Measurements from ENCODE around the gene SCG5.

Gene SCG5

DNA sequence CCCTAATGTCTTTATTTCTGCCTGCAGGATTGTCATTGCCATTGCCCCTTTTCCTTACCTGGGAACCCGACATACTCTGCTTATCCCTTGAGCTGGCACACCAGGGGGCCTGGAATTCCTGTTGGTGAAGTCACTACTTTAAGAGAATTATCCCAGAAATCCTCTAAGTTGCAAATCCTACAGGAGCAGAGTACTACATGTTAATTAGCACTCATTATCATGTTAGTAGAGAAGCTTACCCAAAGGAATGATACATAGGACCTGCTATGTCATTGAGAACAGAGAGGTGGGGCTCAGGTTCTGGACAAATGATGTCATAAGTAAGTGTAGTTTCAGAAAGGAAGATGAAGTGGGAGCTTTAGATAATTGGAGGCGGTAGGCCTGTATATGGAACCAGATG lies 27.4 kb downstream of the SCG5 start:
- TF ChIP-seq, protein P1, sequence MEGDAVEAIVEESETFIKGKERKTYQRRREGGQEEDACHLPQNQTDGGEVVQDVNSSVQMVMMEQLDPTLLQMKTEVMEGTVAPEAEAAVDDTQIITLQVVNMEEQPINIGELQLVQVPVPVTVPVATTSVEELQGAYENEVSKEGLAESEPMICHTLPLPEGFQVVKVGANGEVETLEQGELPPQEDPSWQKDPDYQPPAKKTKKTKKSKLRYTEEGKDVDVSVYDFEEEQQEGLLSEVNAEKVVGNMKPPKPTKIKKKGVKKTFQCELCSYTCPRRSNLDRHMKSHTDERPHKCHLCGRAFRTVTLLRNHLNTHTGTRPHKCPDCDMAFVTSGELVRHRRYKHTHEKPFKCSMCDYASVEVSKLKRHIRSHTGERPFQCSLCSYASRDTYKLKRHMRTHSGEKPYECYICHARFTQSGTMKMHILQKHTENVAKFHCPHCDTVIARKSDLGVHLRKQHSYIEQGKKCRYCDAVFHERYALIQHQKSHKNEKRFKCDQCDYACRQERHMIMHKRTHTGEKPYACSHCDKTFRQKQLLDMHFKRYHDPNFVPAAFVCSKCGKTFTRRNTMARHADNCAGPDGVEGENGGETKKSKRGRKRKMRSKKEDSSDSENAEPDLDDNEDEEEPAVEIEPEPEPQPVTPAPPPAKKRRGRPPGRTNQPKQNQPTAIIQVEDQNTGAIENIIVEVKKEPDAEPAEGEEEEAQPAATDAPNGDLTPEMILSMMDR (conservative IDR thresholded peaks at IDR 0.05; ENCODE audit: low read length) = no peak
- DNase-seq (ENCODE audit: low read depth) = no peak
- no peak overlapping the region for H3K4me3 ChIP-seq (ENCODE audit: low read length)

- DNase-seq (ENCODE audit: low read depth) = peak; percentile 94
- H3K4me3 ChIP-seq (ENCODE audit: low read length) = peak overlapping the region; percentile 42
Observed at GRCh38 chr15:32669896-32670611, 28.5 kb downstream of the SCG5 start.

GRCh38 chr15:32670623-32671022 lies 29.1 kb downstream of the SCG5 start:
- peak overlapping the region; percentile 18 for H3K4me3 ChIP-seq (ENCODE audit: low read length)
- peak; percentile 47 for DNase-seq (ENCODE audit: low read depth)
- TF ChIP-seq, protein P1 (conservative IDR thresholded peaks at IDR 0.05; ENCODE audit: low read length) = no peak

More at GRCh38 chr15:32669896-32670611, 28.5 kb downstream of the SCG5 start:
- TF ChIP-seq, protein P1 (conservative IDR thresholded peaks at IDR 0.05; ENCODE audit: low read length) = no peak

DNA sequence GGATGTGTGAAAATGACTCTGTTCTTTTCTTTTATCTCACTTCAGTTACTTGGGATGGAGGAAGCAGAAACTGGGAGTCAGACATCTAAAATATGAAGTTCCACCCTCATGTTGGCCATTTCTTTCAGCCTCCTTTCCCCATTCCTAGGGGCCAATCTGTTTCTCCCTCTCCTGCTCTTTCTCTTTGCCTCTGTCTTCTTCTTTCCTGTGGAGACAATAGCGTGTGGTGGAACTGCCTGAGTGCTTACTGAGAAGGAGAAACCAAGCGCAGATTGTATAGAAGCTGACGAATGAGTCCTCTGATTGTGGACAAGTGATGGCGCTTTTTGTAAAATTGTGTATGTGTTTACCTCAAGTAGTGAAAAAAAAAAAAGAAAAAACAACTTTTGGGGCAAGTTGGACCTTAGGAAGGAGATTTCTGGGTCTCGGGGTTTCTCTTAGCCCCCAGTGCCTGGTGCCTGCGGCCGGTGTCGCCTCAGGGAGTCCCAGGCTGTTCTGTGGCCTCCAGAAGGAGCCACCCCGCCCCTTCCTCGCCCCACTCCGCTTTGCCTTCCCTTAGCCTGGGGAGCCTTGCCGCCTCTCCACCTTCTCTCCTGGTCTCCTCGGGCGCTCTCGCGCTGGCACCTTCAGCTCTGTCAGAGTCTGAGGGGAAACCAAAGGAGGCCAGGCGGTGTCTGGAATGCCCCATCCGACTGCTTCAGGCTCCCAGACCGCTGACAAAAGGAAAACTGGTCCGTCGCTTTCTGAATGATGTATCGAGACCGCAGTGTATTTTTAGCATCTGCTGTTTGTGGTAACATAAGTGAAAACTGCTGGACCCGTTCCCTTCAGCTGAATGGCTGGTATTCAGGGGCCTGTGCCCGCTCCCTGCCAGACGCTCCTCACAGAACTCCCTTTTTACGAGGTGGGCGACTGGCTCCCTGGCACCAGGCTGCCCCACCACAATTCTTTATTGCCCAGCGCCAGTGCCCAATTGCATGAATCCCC lies 30.1 kb downstream of the SCG5 start:
- peak overlapping the region; percentile 50 for H3K4me3 ChIP-seq (ENCODE audit: low read length)
- DNase-seq (ENCODE audit: low read depth) = peak; percentile 94
- TF ChIP-seq, protein P1 (conservative IDR thresholded peaks at IDR 0.05; ENCODE audit: low read length) = no peak

DNA sequence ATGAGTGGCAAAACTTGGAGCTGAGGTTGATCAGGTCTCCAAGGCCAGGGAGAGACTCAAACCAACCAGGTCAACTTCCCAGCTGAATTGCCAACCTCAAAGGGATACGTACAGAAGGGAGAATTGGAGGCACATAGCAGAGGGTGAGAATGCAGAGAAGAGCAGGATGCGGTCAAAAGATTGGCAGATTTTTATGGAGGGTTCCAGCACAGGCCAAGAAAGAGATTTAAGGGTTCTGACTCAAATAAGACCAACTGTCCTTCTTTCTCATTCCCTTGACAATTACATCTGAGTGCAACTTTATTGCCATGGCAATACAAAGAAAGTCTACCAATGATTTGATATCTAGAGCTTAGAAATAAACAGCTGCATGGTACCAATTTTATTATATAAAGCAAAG lies 33.2 kb downstream of the SCG5 start:
- TF ChIP-seq, protein P1 (conservative IDR thresholded peaks at IDR 0.05; ENCODE audit: low read length) = no peak
- H3K4me3 ChIP-seq (ENCODE audit: low read length) = no peak overlapping the region
- peak; percentile 55 for DNase-seq (ENCODE audit: low read depth)

DNA sequence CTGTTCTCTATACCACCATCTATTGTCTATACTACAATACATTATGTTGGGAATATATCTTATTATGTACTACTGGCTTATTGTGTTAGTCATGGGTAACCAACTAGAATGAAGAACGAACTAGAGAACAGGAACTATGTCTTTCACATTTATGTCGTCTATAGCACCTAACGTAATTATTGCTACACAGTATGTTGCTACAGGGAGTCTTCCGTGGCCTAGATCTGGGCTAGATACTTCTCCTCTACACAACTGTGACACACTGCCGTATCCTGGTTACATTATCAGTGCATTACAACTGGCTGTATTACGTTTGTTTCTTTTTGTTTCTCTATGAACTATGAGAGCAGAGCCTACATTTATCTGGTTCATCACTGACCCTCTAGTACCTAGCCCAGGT lies 34.0 kb downstream of the SCG5 start:
- no peak overlapping the region for H3K4me3 ChIP-seq (ENCODE audit: low read length)
- TF ChIP-seq, protein P1 (conservative IDR thresholded peaks at IDR 0.05; ENCODE audit: low read length) = no peak
- DNase-seq (ENCODE audit: low read depth) = no peak

Measured in AG10803 (cell line).